DMS53 treated with DMSO at 0.1 percent for 48 hours (cell line): ENCODE results near the gene ZNF22.

ENCODE experiments used
- DNase-seq: peaks from one replicate; lab custom pipeline; 2025; ENCODE audit not compliant: unreplicated experiment; lab: John Stamatoyannopoulos, UW

Gene ZNF22

DNA sequence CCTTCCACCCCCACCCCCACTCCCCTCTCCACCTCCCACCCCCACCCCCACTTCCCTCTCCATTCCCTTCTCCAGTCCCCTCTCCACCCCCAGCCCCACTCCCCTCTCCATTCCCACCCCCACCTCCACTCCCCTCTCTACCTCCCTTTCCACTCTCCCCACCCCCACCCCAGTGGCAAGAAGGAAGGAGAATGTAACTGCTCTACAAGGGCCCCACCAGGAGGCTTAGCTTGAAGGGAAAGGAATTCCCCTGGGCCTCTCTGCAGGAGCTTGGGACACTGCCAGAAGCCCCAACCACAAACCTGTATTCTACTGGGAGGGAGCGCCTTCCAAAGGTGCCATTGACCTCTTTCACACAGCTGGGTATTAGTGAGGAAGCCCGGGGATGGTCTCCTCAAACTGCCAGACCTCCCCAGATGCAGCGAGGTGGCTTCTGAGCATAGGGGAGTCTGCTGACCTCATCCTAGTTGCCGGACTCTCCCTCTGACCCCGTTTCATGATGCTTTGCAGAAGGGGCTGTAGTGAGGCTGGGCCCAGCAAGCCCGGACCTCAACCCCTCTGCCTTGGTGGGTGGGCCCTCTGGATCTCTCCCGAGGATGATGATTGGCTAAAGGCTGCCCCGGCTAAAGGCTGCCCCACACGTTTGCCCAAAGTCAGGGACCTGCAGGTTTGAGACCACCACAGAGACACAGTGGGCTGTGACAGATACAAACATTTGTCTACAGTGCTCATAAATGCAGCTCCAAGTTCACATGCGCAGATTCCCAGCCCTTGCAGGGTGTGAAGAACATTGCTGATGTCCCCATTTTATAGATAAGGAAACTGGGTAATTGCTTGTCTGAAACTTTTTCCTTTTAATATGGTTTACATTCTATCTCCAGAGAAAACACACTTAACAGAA is 25.0 kb upstream of the ZNF22 start:
- no peak for DNase-seq

- no peak for DNase-seq
These were observed 24.1 kb upstream of the ZNF22 start for GRCh38 chr10:44976352-44977198.

DNA sequence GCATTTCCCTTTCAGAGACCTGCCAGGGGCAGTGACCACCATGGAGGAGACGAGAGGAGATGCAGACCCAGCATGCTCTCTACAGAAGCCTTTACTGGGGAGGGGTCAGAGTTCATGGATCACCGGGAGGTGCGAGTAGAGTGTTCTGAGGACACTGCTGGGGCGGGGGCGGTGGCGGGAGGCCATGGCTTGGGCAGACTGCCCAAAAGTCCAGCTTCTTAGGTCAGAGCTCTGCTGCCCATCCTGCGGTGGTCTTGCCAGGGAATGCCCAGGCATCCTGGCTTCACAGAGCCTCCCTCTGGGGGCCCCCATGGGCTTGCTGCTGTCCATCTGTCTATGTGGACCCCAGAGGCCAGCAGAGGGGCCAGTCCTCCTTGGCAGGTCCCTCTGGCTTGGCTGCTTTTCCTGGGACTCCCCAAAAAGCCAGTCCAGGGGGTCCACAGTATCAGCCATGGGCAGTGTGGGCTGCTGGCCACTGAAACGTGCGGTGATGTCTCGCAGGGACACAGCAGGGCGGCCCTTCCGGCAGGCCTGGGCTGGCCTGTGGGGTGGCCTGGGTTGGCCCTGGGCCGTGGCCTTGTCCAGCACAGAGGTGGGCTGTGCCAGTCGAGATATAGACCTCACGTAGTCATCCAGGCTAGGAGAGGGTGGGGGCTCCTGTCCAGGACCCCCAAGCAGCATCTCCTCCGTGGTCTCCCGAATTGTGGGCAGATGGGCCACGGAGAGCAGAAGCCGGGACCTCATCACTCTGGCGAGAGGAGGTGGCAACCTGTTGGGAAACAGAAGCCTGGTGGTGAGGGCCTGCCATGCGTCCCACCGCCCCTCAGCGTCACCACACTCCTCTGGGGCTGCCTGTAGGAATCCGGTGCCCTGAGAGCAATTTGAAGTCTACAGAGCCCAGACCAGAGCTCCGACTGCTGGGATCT is 23.2 kb upstream of the ZNF22 start:
- DNase-seq: no peak

DNA sequence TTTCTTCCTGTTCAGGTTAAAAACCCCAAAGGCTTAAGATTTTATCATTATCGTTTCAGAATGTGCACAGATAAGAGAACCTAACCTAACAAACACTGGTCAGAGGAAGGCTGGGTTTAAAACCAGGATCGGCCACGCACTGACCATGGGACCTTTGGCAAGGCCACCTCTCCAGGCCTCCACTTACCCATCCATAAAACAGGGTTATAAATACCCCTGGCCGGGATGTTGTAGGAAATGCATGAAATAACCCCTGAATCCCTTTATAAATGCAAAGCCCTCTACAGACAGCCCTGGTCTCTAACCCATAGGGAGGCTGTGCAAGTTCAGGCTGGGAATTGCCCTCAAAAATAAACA is 22.5 kb upstream of the ZNF22 start:
- no peak for DNase-seq

GRCh38 chr10:44978570-44979280 is 22.0 kb upstream of the ZNF22 start, which contains the start of gene DEPP1:
Gene DEPP1 (minus strand): TSS chr10:44978809. CDS start chr10:44978030, 779 bp downstream.
- DNase-seq: peak; percentile 89

- DNase-seq: no peak
These were observed 21.2 kb upstream of the ZNF22 start for GRCh38 chr10:44979281-44980191.

DNA sequence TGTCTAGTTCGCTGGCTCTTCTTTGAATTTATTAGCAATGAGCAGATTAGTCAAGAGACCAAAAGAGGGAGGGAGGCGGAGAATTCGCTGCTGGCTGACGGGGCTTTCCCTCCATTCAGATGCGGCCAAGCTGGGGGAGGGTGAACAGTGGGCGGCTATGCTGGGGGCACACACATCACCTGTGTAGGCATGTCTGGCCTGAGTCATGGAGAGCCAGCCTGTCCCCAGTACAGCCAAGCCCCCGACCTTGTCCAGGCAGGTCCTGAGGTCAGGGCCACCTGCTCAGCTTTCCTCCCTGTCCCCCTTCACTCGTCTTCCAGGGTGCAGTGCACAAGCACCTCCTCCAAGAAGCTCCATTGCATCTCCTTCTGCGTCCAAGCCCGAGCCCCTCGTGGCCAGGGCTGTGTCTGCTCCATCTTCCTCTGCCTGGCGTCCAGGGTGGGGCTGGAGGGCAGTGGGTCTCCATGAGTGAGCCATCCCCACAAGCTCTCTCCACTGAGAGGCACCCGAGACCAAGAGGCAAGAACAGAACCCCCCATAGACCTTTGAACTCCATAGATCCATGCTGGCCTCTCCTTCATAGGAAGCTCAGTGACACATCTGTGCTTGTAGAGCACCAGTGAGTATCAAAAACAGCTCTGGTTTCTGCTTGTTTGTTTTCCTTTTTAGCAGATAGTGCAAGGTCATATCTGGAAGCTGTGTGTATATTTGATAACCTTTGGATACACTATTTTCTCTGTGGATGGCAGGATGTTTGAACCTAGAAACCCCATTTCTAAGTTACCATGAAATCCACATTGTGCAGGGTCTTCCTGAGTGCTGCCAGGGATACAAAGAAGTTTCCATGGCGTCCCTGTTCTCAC is 20.2 kb upstream of the ZNF22 start:
- DNase-seq: no peak

GRCh38 chr10:44981172-44982113 is 19.3 kb upstream of the ZNF22 start:
- DNase-seq: peak; percentile 30

- DNase-seq: no peak
These were observed 18.6 kb upstream of the ZNF22 start for GRCh38 chr10:44982114-44982460.

GRCh38 chr10:44982496-44982895 is 18.2 kb upstream of the ZNF22 start:
- DNase-seq: no peak

DNA sequence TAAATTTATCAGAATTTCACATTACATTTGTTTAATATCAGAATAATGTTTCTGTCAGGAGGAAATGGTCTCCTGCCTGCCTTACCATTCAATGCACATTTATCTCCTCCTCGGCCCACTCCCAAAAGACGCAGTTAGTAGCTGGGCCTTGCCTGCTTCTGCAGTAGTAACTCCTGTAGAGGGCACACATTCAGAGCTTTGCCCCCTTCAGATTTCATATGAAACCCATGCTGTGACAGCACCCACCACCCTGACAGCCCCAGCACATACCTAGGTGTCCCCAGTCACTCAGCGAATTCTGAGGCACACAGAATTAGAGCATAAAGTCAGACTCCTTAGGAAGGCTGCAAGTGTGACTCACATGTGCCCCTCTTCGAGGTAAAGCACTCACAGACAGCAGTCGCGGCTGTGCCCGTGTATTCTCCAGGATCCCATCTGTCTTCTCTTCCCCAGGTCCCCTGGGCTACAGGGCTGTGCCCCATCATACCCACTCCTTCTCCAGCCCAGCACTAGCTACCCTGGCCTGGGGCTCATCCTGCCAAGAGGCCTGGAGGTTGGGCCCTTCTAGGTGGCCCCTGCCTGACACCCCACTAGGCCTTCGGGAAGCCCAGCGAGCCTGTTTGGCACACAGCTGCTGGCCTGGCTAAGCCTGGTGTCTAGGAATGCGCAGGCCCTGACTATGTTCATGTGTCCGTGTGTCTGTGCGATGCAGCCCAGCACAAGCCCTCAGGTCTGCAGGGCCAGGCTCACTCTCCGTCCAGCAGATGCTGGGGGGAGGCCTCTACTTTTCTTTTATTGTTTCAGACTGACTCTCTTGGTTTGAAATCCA is 17.4 kb upstream of the ZNF22 start:
- no peak for DNase-seq

DNA sequence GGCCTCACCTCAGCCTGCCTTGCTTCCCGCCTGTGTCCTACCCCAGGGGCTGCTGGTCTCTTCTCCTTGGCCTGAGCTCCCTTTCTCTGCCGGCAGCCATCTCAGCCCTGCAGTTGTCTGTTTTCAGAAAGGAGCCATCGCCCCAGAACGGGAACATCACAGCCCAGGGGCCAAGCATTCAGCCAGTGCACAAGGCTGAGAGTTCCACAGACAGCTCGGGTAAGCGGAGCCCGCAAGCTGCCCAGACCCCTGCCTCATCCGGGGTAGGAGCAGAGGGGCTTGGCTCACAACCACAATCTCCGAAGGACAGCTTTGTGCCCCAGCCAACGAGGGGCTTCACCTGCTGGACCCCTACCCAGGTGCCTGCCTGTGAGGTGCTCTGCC is 16.8 kb upstream of the ZNF22 start:
- no peak for DNase-seq

- no peak for DNase-seq
These were observed 16.0 kb upstream of the ZNF22 start for GRCh38 chr10:44984671-44985101.

GRCh38 chr10:44985175-44985681 is 15.5 kb upstream of the ZNF22 start:
- no peak for DNase-seq

- DNase-seq: no peak
These were observed 14.5 kb upstream of the ZNF22 start for GRCh38 chr10:44986179-44986578.

- DNase-seq: no peak
These were observed 14.1 kb upstream of the ZNF22 start for GRCh38 chr10:44986670-44987069.
